ENCODE results near the gene AFF3.

The AFF3 gene

GRCh38 chr2:99810225-99810624 lies 332.2 kb downstream of the AFF3 start:
- TF ChIP-seq SIN3A (IDR thresholded peaks at IDR 0.05; ENCODE audit: borderline replicate concordance, insufficient read depth, low read length) = no peak
- TF ChIP-seq POLR2AphosphoS5 (IDR thresholded peaks at IDR 0.05; ENCODE audit: low read depth, low read length) = no peak
- TF ChIP-seq TAF1 (IDR thresholded peaks at IDR 0.05; ENCODE audit: borderline replicate concordance, insufficient read depth, low read length) = no peak
- no peak for TF ChIP-seq FOXP2 (optimal IDR thresholded peaks at IDR 0.05; ENCODE audit: borderline replicate concordance, extremely low read depth, extremely low read length, insufficient read depth)
- TF ChIP-seq, protein P1, sequence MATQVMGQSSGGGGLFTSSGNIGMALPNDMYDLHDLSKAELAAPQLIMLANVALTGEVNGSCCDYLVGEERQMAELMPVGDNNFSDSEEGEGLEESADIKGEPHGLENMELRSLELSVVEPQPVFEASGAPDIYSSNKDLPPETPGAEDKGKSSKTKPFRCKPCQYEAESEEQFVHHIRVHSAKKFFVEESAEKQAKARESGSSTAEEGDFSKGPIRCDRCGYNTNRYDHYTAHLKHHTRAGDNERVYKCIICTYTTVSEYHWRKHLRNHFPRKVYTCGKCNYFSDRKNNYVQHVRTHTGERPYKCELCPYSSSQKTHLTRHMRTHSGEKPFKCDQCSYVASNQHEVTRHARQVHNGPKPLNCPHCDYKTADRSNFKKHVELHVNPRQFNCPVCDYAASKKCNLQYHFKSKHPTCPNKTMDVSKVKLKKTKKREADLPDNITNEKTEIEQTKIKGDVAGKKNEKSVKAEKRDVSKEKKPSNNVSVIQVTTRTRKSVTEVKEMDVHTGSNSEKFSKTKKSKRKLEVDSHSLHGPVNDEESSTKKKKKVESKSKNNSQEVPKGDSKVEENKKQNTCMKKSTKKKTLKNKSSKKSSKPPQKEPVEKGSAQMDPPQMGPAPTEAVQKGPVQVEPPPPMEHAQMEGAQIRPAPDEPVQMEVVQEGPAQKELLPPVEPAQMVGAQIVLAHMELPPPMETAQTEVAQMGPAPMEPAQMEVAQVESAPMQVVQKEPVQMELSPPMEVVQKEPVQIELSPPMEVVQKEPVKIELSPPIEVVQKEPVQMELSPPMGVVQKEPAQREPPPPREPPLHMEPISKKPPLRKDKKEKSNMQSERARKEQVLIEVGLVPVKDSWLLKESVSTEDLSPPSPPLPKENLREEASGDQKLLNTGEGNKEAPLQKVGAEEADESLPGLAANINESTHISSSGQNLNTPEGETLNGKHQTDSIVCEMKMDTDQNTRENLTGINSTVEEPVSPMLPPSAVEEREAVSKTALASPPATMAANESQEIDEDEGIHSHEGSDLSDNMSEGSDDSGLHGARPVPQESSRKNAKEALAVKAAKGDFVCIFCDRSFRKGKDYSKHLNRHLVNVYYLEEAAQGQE (IDR thresholded peaks at IDR 0.05; ENCODE audit: insufficient read depth in 1 of 2, low read depth in 2 of 2, low read length in 2 of 2) = no peak

GRCh38 chr2:99809259-99809900 lies 333.0 kb downstream of the AFF3 start:
- no peak for TF ChIP-seq SIN3A (IDR thresholded peaks at IDR 0.05; ENCODE audit: borderline replicate concordance, insufficient read depth, low read length)
- TF ChIP-seq TAF1 (IDR thresholded peaks at IDR 0.05; ENCODE audit: borderline replicate concordance, insufficient read depth, low read length) = no peak
- TF ChIP-seq FOXP2 (optimal IDR thresholded peaks at IDR 0.05; ENCODE audit: borderline replicate concordance, extremely low read depth, extremely low read length, insufficient read depth) = no peak
- TF ChIP-seq, protein P1 (IDR thresholded peaks at IDR 0.05; ENCODE audit: insufficient read depth in 1 of 2, low read depth in 2 of 2, low read length in 2 of 2) = no peak
- no peak for TF ChIP-seq POLR2AphosphoS5 (IDR thresholded peaks at IDR 0.05; ENCODE audit: low read depth, low read length)

DNA sequence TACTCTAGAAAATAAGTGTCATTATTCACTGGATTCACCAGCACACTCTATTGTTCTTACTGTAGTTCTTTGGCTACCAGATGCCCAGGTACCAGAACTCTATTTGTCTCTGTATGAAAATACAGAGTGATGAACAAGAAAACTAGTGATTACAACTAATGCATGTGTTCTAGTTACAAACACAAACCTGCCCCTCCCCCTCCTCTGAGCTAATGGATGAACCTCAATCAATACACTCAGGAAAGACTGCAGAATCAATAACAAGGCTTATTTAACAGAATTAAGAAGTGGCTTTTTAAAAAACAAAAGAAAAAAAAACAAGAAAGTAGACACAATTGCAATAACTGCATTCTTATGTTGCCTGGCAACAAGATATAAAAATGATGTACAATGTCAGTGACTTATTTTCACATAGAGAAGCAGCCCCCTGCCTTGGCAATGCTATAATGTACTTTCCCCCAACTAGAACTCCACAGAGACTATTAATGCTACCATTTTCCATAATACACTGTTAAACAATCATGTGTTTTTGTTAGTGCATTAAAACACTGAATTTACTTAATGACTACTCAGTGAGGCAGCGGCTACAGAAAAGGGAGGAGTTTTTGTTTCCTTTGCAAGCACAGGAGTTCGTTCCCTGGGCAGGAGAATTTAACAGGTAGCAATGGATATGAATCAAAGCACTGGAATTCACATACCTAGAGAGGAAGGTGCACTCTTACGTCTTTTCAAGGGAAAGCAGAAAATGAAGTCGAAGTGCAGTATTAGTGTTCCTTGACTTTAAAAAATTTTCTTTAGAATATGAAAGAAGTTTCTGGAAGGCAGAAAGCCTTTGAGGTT lies 333.8 kb downstream of the AFF3 start:
- TF ChIP-seq, protein P1 (IDR thresholded peaks at IDR 0.05; ENCODE audit: insufficient read depth in 1 of 2, low read depth in 2 of 2, low read length in 2 of 2) = no peak
- TF ChIP-seq SIN3A (IDR thresholded peaks at IDR 0.05; ENCODE audit: borderline replicate concordance, insufficient read depth, low read length) = no peak
- TF ChIP-seq FOXP2 (optimal IDR thresholded peaks at IDR 0.05; ENCODE audit: borderline replicate concordance, extremely low read depth, extremely low read length, insufficient read depth) = no peak
- TF ChIP-seq TAF1 (IDR thresholded peaks at IDR 0.05; ENCODE audit: borderline replicate concordance, insufficient read depth, low read length) = no peak
- TF ChIP-seq POLR2AphosphoS5 (IDR thresholded peaks at IDR 0.05; ENCODE audit: low read depth, low read length) = no peak

GRCh38 chr2:99806758-99807157 lies 335.6 kb downstream of the AFF3 start:
- TF ChIP-seq, protein P1 (IDR thresholded peaks at IDR 0.05; ENCODE audit: insufficient read depth in 1 of 2, low read depth in 2 of 2, low read length in 2 of 2) = no peak
- TF ChIP-seq TAF1 (IDR thresholded peaks at IDR 0.05; ENCODE audit: borderline replicate concordance, insufficient read depth, low read length) = no peak
- no peak for TF ChIP-seq SIN3A (IDR thresholded peaks at IDR 0.05; ENCODE audit: borderline replicate concordance, insufficient read depth, low read length)
- TF ChIP-seq FOXP2 (optimal IDR thresholded peaks at IDR 0.05; ENCODE audit: borderline replicate concordance, extremely low read depth, extremely low read length, insufficient read depth) = no peak
- TF ChIP-seq POLR2AphosphoS5 (IDR thresholded peaks at IDR 0.05; ENCODE audit: low read depth, low read length) = no peak

Measured in PFSK-1 (cell line).